IPS-15b (cell line): Measurements from ENCODE around the gene PNPO.

Source experiments
- H3K27me3 ChIP-seq: one replicate; pipeline ENCODE4 v1.6.1; 2013; ENCODE audit warnings: low read length; ENCODE audit not compliant: control insufficient read depth, insufficient read depth
- H3K36me3 ChIP-seq: one replicate; pipeline ENCODE4 v1.6.1; 2013; ENCODE audit warnings: low read length; ENCODE audit not compliant: control insufficient read depth, insufficient read depth
- H3K4me1 ChIP-seq: one replicate; pipeline ENCODE4 v1.6.1; 2013; ENCODE audit warnings: mild to moderate bottlenecking, low read length; ENCODE audit not compliant: control insufficient read depth, insufficient read depth
- H3K4me3 ChIP-seq: one replicate; pipeline ENCODE4 v1.5.1; 2013; ENCODE audit warnings: low read depth, low read length
- H3K9ac ChIP-seq: one replicate; pipeline ENCODE4 v1.6.1; 2013; ENCODE audit warnings: low read depth, mild to moderate bottlenecking, low read length
- H3K9me3 ChIP-seq: one replicate; pipeline ENCODE4 v1.6.1; 2013; ENCODE audit warnings: mild to moderate bottlenecking, low read length; ENCODE audit not compliant: control insufficient read depth, insufficient read depth

The PNPO gene

DNA sequence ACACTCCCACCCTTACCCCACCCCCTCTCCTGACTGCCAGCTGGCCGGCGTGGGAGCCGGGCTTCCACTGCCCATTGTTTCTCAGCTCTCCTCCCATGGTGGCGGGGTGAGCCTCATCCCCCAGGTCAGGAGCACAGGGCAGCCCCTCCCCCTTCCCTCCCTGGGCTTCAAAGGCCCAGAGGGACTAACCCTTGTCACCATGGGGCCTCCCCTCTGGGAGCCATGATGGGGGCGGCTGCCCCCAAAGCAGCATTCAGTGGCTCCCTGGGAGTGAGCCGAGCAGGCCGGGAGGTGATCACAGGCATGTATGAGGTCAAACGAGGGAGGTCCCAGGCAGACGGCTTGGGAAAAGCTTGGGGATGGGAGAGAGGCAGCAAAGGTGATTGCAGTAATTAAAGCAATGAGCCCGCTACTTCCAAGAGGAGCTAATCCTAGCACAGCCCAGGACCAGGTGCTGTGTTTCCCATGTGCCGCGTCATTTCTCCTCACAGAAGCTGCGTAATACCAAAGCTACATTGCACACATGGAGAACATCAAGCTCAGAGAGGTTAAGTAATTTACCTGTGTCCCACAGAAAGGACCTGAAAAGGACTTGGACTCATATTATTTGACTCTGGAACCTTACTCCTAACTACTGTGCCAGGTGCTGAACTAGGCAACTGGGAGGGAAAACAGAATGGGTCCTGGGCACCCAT lies 54.0 kb downstream of the PNPO start:
- H3K4me3 ChIP-seq = no peak overlapping the region
- H3K27me3 ChIP-seq = no peaks in the 10 kb centered on the region
- no peaks in the 10 kb centered on the region for H3K9me3 ChIP-seq
- peaks cover 29% of the 10 kb centered on the region for H3K4me1 ChIP-seq
- no peak overlapping the region for H3K9ac ChIP-seq
- no peaks in the 10 kb centered on the region for H3K36me3 ChIP-seq

GRCh38 chr17:47996201-47996600 lies 54.8 kb downstream of the PNPO start:
- H3K4me3 ChIP-seq = no peak overlapping the region
- no peaks in the 10 kb centered on the region for H3K27me3 ChIP-seq
- H3K9me3 ChIP-seq = no peaks in the 10 kb centered on the region
- peaks cover 22% of the 10 kb centered on the region for H3K4me1 ChIP-seq
- no peak overlapping the region for H3K9ac ChIP-seq
- no peaks in the 10 kb centered on the region for H3K36me3 ChIP-seq

DNA sequence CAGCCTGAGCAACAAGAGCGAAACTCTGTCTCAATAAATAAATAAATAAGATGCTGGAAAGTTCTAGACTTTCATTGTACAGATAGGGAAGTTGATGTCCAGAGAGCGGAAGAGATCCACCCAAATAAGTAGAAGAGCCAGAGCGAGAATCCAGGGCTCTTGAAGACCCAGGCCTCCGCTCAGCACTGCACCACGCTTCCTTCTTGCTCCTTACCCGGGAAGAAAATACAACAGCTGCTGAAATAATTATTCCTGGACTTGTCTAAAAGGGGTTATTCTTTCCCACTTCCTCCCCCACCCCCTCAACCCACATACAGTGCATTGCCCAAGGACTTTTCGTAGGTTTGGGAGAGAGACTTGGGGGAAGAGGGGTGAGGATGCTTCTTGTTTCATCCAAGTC lies 56.2 kb downstream of the PNPO start:
- Histone ChIP-seq H3K9ac (no peak overlapping the region), H3K4me3 (no peak overlapping the region), H3K9me3 (no peaks in the 10 kb centered on the region), H3K4me1 (peaks cover 14% of the 10 kb centered on the region), H3K36me3 (no peaks in the 10 kb centered on the region), H3K27me3 (no peaks in the 10 kb centered on the region)

GRCh38 chr17:47998044-47998443 lies 56.7 kb downstream of the PNPO start:
- Histone ChIP-seq H3K36me3 (no peaks in the 10 kb centered on the region), H3K27me3 (no peaks in the 10 kb centered on the region), H3K9ac (no peak overlapping the region), H3K9me3 (no peaks in the 10 kb centered on the region), H3K4me3 (no peak overlapping the region), H3K4me1 (peaks cover 19% of the 10 kb centered on the region)
